ENCODE results near the gene MPPED1. TPM values are rescaled to one million over a fixed set of nuclear protein-coding genes. Genes with fewer than 3 reads are reported as not detected.

MPPED1 gene
- total and polyA plus RNA-seq, 2 experiments from 2014 or later: 0.30 to 0.97 TPM

- Histone ChIP-seq H3K27me3 (peaks cover 28% of the 10 kb centered on the region), H4K20me1 (ENCODE audit: insufficient read depth, poor library complexity, severe bottlenecking) (no peaks in the 10 kb centered on the region), H3K27ac (no peak overlapping the region), H3K9me2 (replicated peaks; ENCODE audit: insufficient read depth) (no peaks in the 10 kb centered on the region), H3K79me2 (no peaks in the 10 kb centered on the region), H3K9me3 (ENCODE audit: low read depth) (no peaks in the 10 kb centered on the region), H2AFZ (no peak overlapping the region), H3K36me3 (replicated peaks; ENCODE audit: insufficient read depth, low read depth) (no peaks in the 10 kb centered on the region), H3K4me2 (no peak overlapping the region), H3K4me1 (ENCODE audit: insufficient read depth) (no peaks in the 10 kb centered on the region), H3K4me3 (no peak overlapping the region)
- no peak for TF ChIP-seq CTCF (IDR thresholded peaks at IDR 0.05; ENCODE audit: poor library complexity)
- TF ChIP-seq EZH2 (IDR thresholded peaks at IDR 0.05; ENCODE audit: borderline replicate concordance): no peak
- no peak for TF ChIP-seq EZH2phosphoT487 (IDR thresholded peaks at IDR 0.05; ENCODE audit: low read depth, severe bottlenecking, unreplicated experiment)
- WGBS (ENCODE audit: low lambda C conversion rate, missing lambda C conversion rate): 88% methylated on average over 2 of the region's 2 CpGs
- DNase-seq (ENCODE audit: low spot score): no peak
Observed at GRCh38 chr22:43408009-43408408, 3.8 kb upstream of the MPPED1 start.

- Histone ChIP-seq H3K27me3 (peaks cover 38% of the 10 kb centered on the region), H3K9me3 (ENCODE audit: low read depth) (no peaks in the 10 kb centered on the region), H3K27ac (no peak overlapping the region), H3K9me2 (replicated peaks; ENCODE audit: insufficient read depth) (no peaks in the 10 kb centered on the region), H2AFZ (no peak overlapping the region), H3K36me3 (replicated peaks; ENCODE audit: insufficient read depth, low read depth) (no peaks in the 10 kb centered on the region), H3K4me1 (ENCODE audit: insufficient read depth) (no peaks in the 10 kb centered on the region), H4K20me1 (ENCODE audit: insufficient read depth, poor library complexity, severe bottlenecking) (no peaks in the 10 kb centered on the region), H3K4me2 (no peak overlapping the region), H3K4me3 (no peak overlapping the region), H3K79me2 (no peaks in the 10 kb centered on the region)
- DNase-seq (ENCODE audit: low spot score): no peak
- no peak for TF ChIP-seq EZH2 (IDR thresholded peaks at IDR 0.05; ENCODE audit: borderline replicate concordance)
- no peak for TF ChIP-seq EZH2phosphoT487 (IDR thresholded peaks at IDR 0.05; ENCODE audit: low read depth, severe bottlenecking, unreplicated experiment)
- TF ChIP-seq CTCF (IDR thresholded peaks at IDR 0.05; ENCODE audit: poor library complexity): no peak
- 89% methylated on average over 8 of the region's 8 CpGs for WGBS (ENCODE audit: low lambda C conversion rate, missing lambda C conversion rate)
Observed at GRCh38 chr22:43409046-43409445, 2.8 kb upstream of the MPPED1 start.

GRCh38 chr22:43409800-43410199 lies 2.0 kb upstream of the MPPED1 start:
- no peaks in the 10 kb centered on the region for H3K9me3 ChIP-seq (ENCODE audit: low read depth)
- H3K4me1 ChIP-seq (ENCODE audit: insufficient read depth): no peaks in the 10 kb centered on the region
- DNase-seq (ENCODE audit: low spot score): no peak
- H3K27me3 ChIP-seq: peaks cover 46% of the 10 kb centered on the region
- no peak for TF ChIP-seq CTCF (IDR thresholded peaks at IDR 0.05; ENCODE audit: poor library complexity)
- TF ChIP-seq EZH2 (IDR thresholded peaks at IDR 0.05; ENCODE audit: borderline replicate concordance): no peak
- TF ChIP-seq EZH2phosphoT487 (IDR thresholded peaks at IDR 0.05; ENCODE audit: low read depth, severe bottlenecking, unreplicated experiment): no peak
- no peaks in the 10 kb centered on the region for H3K79me2 ChIP-seq
- WGBS (ENCODE audit: low lambda C conversion rate, missing lambda C conversion rate): 82% methylated on average over 4 of the region's 4 CpGs
- no peak overlapping the region for H3K27ac ChIP-seq
- H3K4me3 ChIP-seq: no peak overlapping the region
- no peak overlapping the region for H2AFZ ChIP-seq
- H3K4me2 ChIP-seq: no peak overlapping the region
- H4K20me1 ChIP-seq (ENCODE audit: insufficient read depth, poor library complexity, severe bottlenecking): no peaks in the 10 kb centered on the region
- H3K9me2 ChIP-seq (replicated peaks; ENCODE audit: insufficient read depth): no peaks in the 10 kb centered on the region
- no peaks in the 10 kb centered on the region for H3K36me3 ChIP-seq (replicated peaks; ENCODE audit: insufficient read depth, low read depth)

Measured in hepatocyte (in vitro differentiated cells).